Camera-type eye (tissue), 1 donor: ENCODE measurements around the gene ARHGDIG. TPM values are rescaled to one million over a fixed set of nuclear protein-coding genes. Genes with fewer than 3 reads are reported as not detected.

Source experiments
- total RNA-seq: library from RNA; depleted of rRNA; stranded (reverse); fragments of >200 nt; gene quantifications from one replicate; pipeline ENCODE4 v1.2.3, GENCODE V29; 2014

ARHGDIG gene
- total RNA-seq: 10.5 TPM

DNA sequence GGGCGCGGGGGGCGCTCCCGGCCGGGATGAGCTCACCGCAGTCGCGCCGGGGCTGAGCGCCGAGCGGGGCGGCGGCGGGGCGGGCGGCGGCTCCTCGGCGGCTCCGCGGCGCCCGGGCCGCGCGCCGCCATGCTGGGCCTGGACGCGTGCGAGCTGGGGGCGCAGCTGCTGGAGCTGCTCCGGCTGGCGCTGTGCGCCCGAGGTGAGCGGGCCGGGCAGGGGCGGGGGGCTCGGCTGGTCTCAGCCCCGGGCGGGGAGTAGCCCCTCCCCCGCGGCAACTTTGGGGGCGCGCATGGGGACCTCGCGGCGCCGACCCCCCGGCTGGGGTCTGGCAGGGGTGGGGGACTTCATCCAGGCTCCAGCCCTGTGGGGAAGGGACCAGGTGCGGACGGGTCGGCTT, at the start of gene ARHGDIG:
TSS of gene ARHGDIG (plus strand) at position 40 of the 400 bp plus-strand sequence. CDS start at position 130, 90 bp downstream.

DNA sequence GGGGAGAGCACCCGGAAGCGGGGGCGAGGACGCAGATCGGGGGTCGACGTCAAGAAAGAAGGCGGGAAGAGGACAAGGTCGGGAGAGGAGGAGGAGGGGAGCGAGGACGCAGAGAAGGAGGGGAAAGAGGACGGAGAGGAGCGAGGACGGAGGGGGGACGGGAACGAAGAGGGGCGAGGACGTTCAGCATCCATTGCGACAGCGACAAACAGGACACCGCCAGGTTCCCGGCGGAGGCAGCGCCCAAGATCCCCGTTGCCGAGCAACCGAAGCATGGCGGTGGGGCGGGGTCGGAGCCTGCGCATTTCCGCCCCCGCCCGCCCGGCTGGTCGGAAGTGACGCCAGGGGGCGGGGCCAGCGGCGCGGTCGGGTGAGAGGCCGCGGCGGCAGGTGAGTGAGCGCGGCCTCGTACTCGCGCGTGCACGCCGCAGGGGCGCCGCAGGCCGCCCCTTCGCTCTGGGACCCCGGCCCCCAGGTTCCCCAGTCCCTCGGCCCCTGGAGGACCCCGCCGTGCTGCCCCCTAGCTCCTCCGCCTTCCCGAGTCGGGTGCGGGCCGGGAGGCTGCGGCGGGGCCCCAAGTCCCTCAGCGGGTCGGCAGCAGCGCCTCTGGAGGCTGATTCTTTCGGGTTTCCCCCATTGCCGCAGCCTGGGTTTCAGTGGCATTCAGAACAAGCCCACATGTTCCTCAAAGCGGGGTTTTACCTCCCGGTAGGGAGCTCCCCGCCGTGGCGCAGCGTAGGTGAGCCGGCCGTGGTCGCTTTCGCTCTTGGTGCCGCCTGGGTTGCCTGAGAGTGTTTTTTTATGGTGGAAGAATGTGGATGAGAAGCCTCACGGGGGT, 45.7 kb upstream of the ARHGDIG start, which contains the start of gene FAM234A:
TSS of gene FAM234A (plus strand) at position 354 of the 838 bp plus-strand sequence. CDS start 19,593 bp downstream, outside the sequence.

DNA sequence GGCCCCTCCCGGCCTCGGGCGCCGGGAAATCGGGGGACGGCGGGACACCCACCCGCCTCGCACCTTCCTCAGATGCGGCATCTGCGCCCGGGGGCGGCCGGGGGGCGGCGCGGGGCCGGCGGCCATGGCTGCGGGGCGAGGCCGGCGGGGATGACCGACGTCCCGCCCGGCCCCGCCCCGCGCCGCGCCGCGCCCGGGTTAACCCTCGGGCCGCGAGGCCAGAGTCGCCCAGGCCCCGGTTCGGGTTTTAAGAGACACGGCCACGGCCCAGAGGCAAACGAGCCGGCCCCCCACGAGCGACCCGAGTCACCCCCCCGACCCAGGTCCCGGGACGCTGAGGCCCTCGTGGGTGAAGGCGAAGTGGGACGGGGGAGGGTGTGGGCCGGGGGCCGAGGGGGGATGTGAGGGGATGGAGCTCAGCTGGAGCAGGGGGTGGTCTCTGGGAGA, 4.6 kb upstream of the ARHGDIG start, which contains the start of gene RGS11:
TSS of gene RGS11 (minus strand) at position 159 of the 447 bp plus-strand sequence. CDS start at position 126, 33 bp downstream.

DNA sequence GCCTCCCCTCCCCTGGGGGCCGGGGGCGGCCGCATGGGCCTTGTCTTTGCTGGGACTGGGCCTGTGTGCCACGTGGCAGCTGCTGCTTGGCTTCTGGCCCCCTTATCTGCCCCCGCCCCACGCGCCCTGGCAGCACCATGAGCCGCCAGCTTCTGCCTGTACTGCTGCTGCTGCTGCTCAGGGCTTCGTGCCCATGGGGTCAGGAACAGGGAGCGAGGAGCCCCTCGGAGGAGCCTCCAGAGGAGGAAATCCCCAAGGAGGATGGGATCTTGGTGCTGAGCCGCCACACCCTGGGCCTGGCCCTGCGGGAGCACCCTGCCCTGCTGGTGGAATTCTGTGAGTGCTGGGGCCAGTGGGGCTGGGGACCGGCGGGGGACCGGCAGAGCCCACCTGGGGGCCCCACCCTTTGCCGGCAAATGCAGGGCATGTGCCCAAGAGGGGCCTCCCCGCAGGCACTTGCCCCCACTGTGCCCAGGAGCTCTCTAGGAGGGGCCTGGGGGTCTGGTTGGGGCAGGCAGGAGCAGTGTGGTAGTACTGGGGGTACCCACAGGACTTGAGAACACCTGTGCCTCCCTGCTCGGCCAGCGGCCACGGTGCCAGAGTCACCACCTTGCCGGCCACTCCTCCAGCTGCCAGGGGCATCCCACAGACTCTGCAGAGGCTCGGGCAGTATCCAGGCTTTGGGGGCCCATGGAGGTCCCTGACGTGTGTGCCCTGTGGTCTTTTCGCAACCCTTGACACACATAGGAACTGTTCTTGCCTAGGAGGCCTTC, 2.8 kb downstream of the ARHGDIG start, which contains the start of gene PDIA2:
TSS of gene PDIA2 (plus strand) at position 132 of the 773 bp plus-strand sequence. CDS start at position 138, 6 bp downstream.

Other genes starting within 250 kb of the ARHGDIG start
- gene POLR3K, start 227.0 kb upstream of the ARHGDIG start, total RNA-seq: 2.3 TPM
- gene SNRNP25, start 226.8 kb upstream of the ARHGDIG start, total RNA-seq: 13.4 TPM
- gene RHBDF1, start 208.0 kb upstream of the ARHGDIG start, total RNA-seq: 36.1 TPM
- gene MPG, start 202.4 kb upstream of the ARHGDIG start, total RNA-seq: 40.2 TPM
- gene NPRL3, start 141.9 kb upstream of the ARHGDIG start, total RNA-seq: 29.9 TPM
- gene HBZ, start 127.9 kb upstream of the ARHGDIG start, total RNA-seq: 2.2 TPM
- gene HBM, start 114.6 kb upstream of the ARHGDIG start, total RNA-seq: 15.4 TPM
- gene HBA2, start 107.7 kb upstream of the ARHGDIG start, total RNA-seq: 1,606 TPM
- gene HBA1, start 103.9 kb upstream of the ARHGDIG start, total RNA-seq: 1,075 TPM
- 4.1 TPM for gene HBQ1, start 100.1 kb upstream of the ARHGDIG start, total RNA-seq
- gene LUC7L, start 51.1 kb upstream of the ARHGDIG start, total RNA-seq: 160 TPM
- gene FAM234A, start 45.8 kb upstream of the ARHGDIG start, total RNA-seq: 66.5 TPM
- gene RGS11, start 4.6 kb upstream of the ARHGDIG start, total RNA-seq: 8.2 TPM
- 2.1 TPM for gene PDIA2, start 2.6 kb downstream of the ARHGDIG start, total RNA-seq
- gene AXIN1, start 72.1 kb downstream of the ARHGDIG start, total RNA-seq: 20.4 TPM
- gene MRPL28, start 89.9 kb downstream of the ARHGDIG start, total RNA-seq: 44.0 TPM
- gene PGAP6, start 101.4 kb downstream of the ARHGDIG start, total RNA-seq: 14.2 TPM
- 30.3 TPM for gene NME4, start 116.6 kb downstream of the ARHGDIG start, total RNA-seq
- gene DECR2, start 121.3 kb downstream of the ARHGDIG start, total RNA-seq: 10.2 TPM
- 37.7 TPM for gene RAB11FIP3, start 145.1 kb downstream of the ARHGDIG start, total RNA-seq
- gene CAPN15, start 247.1 kb downstream of the ARHGDIG start, total RNA-seq: 31.0 TPM